Raji (cell line): ENCODE measurements around the gene RELT.

Source experiments
- POLR2A ChIP-seq: IDR thresholded peaks from 2 replicates; pipeline ENCODE4 v1.6.1; 2011; ENCODE audit warnings: low read depth, low read length, control low read depth; ENCODE audit not compliant: insufficient read depth

The RELT gene

GRCh38 chr11:73399159-73399590, 23.0 kb downstream of the RELT start:
- TF ChIP-seq POLR2A, result no peak

- no peak for TF ChIP-seq POLR2A
Measured at GRCh38 chr11:73399636-73400035, 23.4 kb downstream of the RELT start.

GRCh38 chr11:73400293-73400692, 24.1 kb downstream of the RELT start:
- TF ChIP-seq POLR2A, result no peak

GRCh38 chr11:73401217-73401923, 25.2 kb downstream of the RELT start:
- TF ChIP-seq POLR2A, result no peak

GRCh38 chr11:73401924-73402833, 26.0 kb downstream of the RELT start:
- TF ChIP-seq POLR2A, result no peak

GRCh38 chr11:73402834-73403185, 26.6 kb downstream of the RELT start:
- TF ChIP-seq POLR2A, result no peak

- TF ChIP-seq POLR2A, result no peak
Measured at GRCh38 chr11:73403541-73403940, 27.3 kb downstream of the RELT start.

- no peak for TF ChIP-seq POLR2A
Measured at GRCh38 chr11:73404048-73404447, 27.8 kb downstream of the RELT start.

- TF ChIP-seq POLR2A, result no peak
Measured at GRCh38 chr11:73404506-73405145, 28.4 kb downstream of the RELT start.

- no peak for TF ChIP-seq POLR2A
Measured at GRCh38 chr11:73405146-73405510, 28.9 kb downstream of the RELT start.

GRCh38 chr11:73406131-73406530, 29.9 kb downstream of the RELT start:
- TF ChIP-seq POLR2A, result no peak

GRCh38 chr11:73406619-73407018, 30.4 kb downstream of the RELT start:
- no peak for TF ChIP-seq POLR2A

GRCh38 chr11:73409431-73409830, 33.2 kb downstream of the RELT start:
- no peak for TF ChIP-seq POLR2A

- TF ChIP-seq POLR2A, result no peak
Measured at GRCh38 chr11:73410627-73411026, 34.4 kb downstream of the RELT start.

GRCh38 chr11:73411031-73411430, 34.8 kb downstream of the RELT start:
- no peak for TF ChIP-seq POLR2A

GRCh38 chr11:73412308-73412707, 36.1 kb downstream of the RELT start:
- no peak for TF ChIP-seq POLR2A
